ENCODE measurements around the gene ECE2. TPM values are rescaled to one million over a fixed set of nuclear protein-coding genes. Genes with fewer than 3 reads are reported as not detected.

The ECE2 gene
- total RNA-seq, 1 experiment from 2014 or later: not detected

GRCh38 chr3:184228376-184229137, 47.3 kb upstream of the ECE2 start:
- TF ChIP-seq REST (IDR thresholded peaks at IDR 0.05; ENCODE audit: insufficient read depth in 1 of 2, low read depth in 2 of 2, low read length in 1 of 2): no peak
- TF ChIP-seq, protein P1, sequence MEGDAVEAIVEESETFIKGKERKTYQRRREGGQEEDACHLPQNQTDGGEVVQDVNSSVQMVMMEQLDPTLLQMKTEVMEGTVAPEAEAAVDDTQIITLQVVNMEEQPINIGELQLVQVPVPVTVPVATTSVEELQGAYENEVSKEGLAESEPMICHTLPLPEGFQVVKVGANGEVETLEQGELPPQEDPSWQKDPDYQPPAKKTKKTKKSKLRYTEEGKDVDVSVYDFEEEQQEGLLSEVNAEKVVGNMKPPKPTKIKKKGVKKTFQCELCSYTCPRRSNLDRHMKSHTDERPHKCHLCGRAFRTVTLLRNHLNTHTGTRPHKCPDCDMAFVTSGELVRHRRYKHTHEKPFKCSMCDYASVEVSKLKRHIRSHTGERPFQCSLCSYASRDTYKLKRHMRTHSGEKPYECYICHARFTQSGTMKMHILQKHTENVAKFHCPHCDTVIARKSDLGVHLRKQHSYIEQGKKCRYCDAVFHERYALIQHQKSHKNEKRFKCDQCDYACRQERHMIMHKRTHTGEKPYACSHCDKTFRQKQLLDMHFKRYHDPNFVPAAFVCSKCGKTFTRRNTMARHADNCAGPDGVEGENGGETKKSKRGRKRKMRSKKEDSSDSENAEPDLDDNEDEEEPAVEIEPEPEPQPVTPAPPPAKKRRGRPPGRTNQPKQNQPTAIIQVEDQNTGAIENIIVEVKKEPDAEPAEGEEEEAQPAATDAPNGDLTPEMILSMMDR (IDR thresholded peaks at IDR 0.05): no peak; the same call in 1 of the 2 replicates
- no peak for TF ChIP-seq SIN3A (IDR thresholded peaks at IDR 0.05; ENCODE audit: borderline replicate concordance, insufficient read depth, low read depth, low read length)
- TF ChIP-seq TCF7L2 (IDR thresholded peaks at IDR 0.05; ENCODE audit: low read depth, low read length): no peak
- no peak for TF ChIP-seq POLR2AphosphoS5 (IDR thresholded peaks at IDR 0.05; ENCODE audit: low read depth, low read length)
- ATAC-seq (no peak), DNase-seq (ENCODE audit: low read depth, low spot score) (no peak)
- Histone ChIP-seq H3K4me1 (ENCODE audit: control insufficient read depth, insufficient read depth, low read length) (no peaks in the 10 kb centered on the region), H3K27me3 (ENCODE audit: control insufficient read depth, insufficient read depth, low read length) (peaks cover 14% of the 10 kb centered on the region; the same call in 1 of the 2 replicates), H3K27ac (ENCODE audit: low read length) (no peak overlapping the region), H3K9me3 (ENCODE audit: control insufficient read depth, insufficient read depth, low read depth, low read length) (no peaks in the 10 kb centered on the region), H3K36me3 (ENCODE audit: control insufficient read depth, insufficient read depth, low read length) (peaks cover 2% of the 10 kb centered on the region; the same call in 1 of the 2 replicates), H3K4me3 (ENCODE audit: low read depth in 2 of 2, low read length in 2 of 2) (peak overlapping the region in 1 of 2 experiments; percentile 60; a peak in 3 of 4 replicates)
- in situ Hi-C loops (cut with HindIII; ENCODE audit: low pct_unique_long_range_greater_than_20kb, low sequenced_read_pairs) (no loop called here), intact Hi-C loops (cut with micrococcal nuclease; ENCODE audit: unreplicated experiment) (no loop called here)
- no TSS peak for BruUV-seq (replicated peaks)
- POLR2A ChIA-PET: no interaction called here
- CTCF ChIA-PET: interaction anchor here (0.7 to 2.5 kb wide), 6 partner anchors 13 to 59 kb away, joined by 4 to 7 read pairs (median 4); partner anchors contain the start of gene EEF1AKMT4

- ChIA-PET POLR2A (interaction anchor here (0.6 kb wide), 2 partner anchors 21 to 46 kb away, joined by 3 to 5 read pairs; no protein-coding TSS in a partner anchor), CTCF (no interaction called here)
- in situ Hi-C loops (cut with HindIII; ENCODE audit: low pct_unique_long_range_greater_than_20kb, low sequenced_read_pairs) (no loop called here), intact Hi-C loops (cut with micrococcal nuclease; ENCODE audit: unreplicated experiment) (no loop called here)
- Histone ChIP-seq H3K27ac (ENCODE audit: low read length) (no peak within 1 kb of the TSS), H3K9me3 (ENCODE audit: control insufficient read depth, insufficient read depth, low read depth, low read length) (no peaks in the 10 kb centered on the region), H3K36me3 (ENCODE audit: control insufficient read depth, insufficient read depth, low read length) (peaks cover 2% of the 10 kb centered on the region; the same call in 1 of the 2 replicates), H3K4me1 (ENCODE audit: control insufficient read depth, insufficient read depth, low read length) (no peaks in the 10 kb centered on the region; the same call in 1 of the 2 replicates), H3K4me3 (ENCODE audit: low read depth in 2 of 2, low read length in 2 of 2) (peak within 1 kb of the TSS; percentile 41 to 60), H3K27me3 (ENCODE audit: control insufficient read depth, insufficient read depth, low read length) (peaks cover 14% of the 10 kb centered on the region; the same call in 1 of the 2 replicates)
- DNase-seq (ENCODE audit: low read depth, low spot score): no peak
- no peak for TF ChIP-seq REST (IDR thresholded peaks at IDR 0.05; ENCODE audit: insufficient read depth in 1 of 2, low read depth in 2 of 2, low read length in 1 of 2)
- TF ChIP-seq, protein P1 (IDR thresholded peaks at IDR 0.05): no peak; the same call in 1 of the 2 replicates
- no peak for TF ChIP-seq SIN3A (IDR thresholded peaks at IDR 0.05; ENCODE audit: borderline replicate concordance, insufficient read depth, low read depth, low read length)
- no peak for TF ChIP-seq POLR2AphosphoS5 (IDR thresholded peaks at IDR 0.05; ENCODE audit: low read depth, low read length)
- TF ChIP-seq TCF7L2 (IDR thresholded peaks at IDR 0.05; ENCODE audit: low read depth, low read length): no peak
- ATAC-seq: peak; percentile 90
- BruUV-seq (replicated peaks): no TSS peak
These were observed 46.3 kb upstream of the ECE2 start, which contains the start of gene VWA5B2 for GRCh38 chr3:184229394-184230080. Gene VWA5B2 (plus strand): TSS chr3:184229585. CDS start chr3:184230529, 944 bp downstream.
